ENCODE data around the gene GTF3C6. TPM values are rescaled to one million over a fixed set of nuclear protein-coding genes. Genes with fewer than 3 reads are reported as not detected.

Gene GTF3C6
- total RNA-seq (2013; cell fraction: nucleolus; rRNA removed) = 5.2 and 5.6 TPM in 2 replicates
- total RNA-seq (2014; rRNA removed) = 60.3 and 69.0 TPM in 2 replicates
- 98.0 and 110 TPM in 2 replicates for total RNA-seq (2014; rRNA removed; fragmentation: Illumina TruSeq; extraction: Trizol)
- 92.3 and 95.4 TPM in 2 replicates for total RNA-seq (2021)
- polyA plus RNA-seq (2011; ENCODE audit: low read depth) = 47.3 TPM
- 42.8 and 59.2 TPM in 2 replicates for polyA plus RNA-seq (2011; rRNA removed)
- polyA plus RNA-seq (2011; cell fraction: cytosol; rRNA removed) = 9.5 and 11.8 TPM in 2 replicates
- polyA plus RNA-seq (2011; cell fraction: nucleus; rRNA removed) = 9.0 and 13.8 TPM in 2 replicates
- 61.1 and 82.0 TPM in 2 replicates for polyA plus RNA-seq (2012)
- 129 and 137 TPM in 2 replicates for polyA plus RNA-seq (2014; fragmentation: Illumina TruSeq; extraction: Trizol)
- polyA plus RNA-seq (2014; fragmentation: Nextera tagmentation; extraction: Ambion mirVana) = 100 to 1,000 TPM; 122 to 154 TPM
- polyA plus RNA-seq (2014; rRNA removed) = 67.0 and 72.0 TPM in 2 replicates
- polyA plus RNA-seq (2016; fragmentation: Nextera tagmentation; extraction: Ambion mirVana) = 100 to 1,000 TPM; 256 to 261 TPM
- polyA minus RNA-seq (2011; rRNA and poly(A)+ RNA removed) = 4.5 and 4.8 TPM in 2 replicates
- polyA minus RNA-seq (2011; cell fraction: cytosol; rRNA and poly(A)+ RNA removed) = 5.9 and 10.8 TPM in 2 replicates
- 1.4 and 1.8 TPM in 2 replicates for polyA minus RNA-seq (2011; cell fraction: nucleus; rRNA and poly(A)+ RNA removed)
- Bru-seq, nascent RNA = percentile 84 among the genes with signal in this experiment
- percentile 82 among the genes with signal in this experiment for BruChase-seq, experiment 1, labeled RNA remaining after a 6-hour chase
- BruChase-seq, experiment 2, labeled RNA remaining after a 2-hour chase = percentile 72 among the genes with signal in this experiment
- long read RNA-seq, experiment 1, transcript GTF3C6-201 (6 exons, 952 nt) = major isoform, 115 of 122 reads
- long read RNA-seq, experiment 1, partial matches to known transcripts = 3 of 122 reads
- long read RNA-seq, experiment 1, other reads (novel, unspliced or antisense) = 4 of 122 reads
- long read RNA-seq, experiment 2, transcript GTF3C6-201 (6 exons, 952 nt) = major isoform, 428 of 464 reads
- long read RNA-seq, experiment 2, transcript GTF3C6-202 (6 exons, 800 nt) = minor isoform, 7 of 464 reads
- long read RNA-seq, experiment 2, partial matches to known transcripts = 9 of 464 reads
- long read RNA-seq, experiment 2, other reads (novel, unspliced or antisense) = 20 of 464 reads

GRCh38 chr6:110958329-110959192 is at the start of gene GTF3C6:
TSS of gene GTF3C6 (plus strand) at chr6:110958706. CDS start at chr6:110958770, 64 bp downstream.
- TSS peak; percentile 72 for BruUV-seq (replicated peaks)
- Histone ChIP-seq H3K79me2 (ENCODE audit: control insufficient read depth, insufficient read depth, low read length) (peaks cover 13% of the 10 kb centered on the region), H3K4me3 (peak within 1 kb of the TSS; percentile 98), H3K27me3 (replicated peaks in 1 of 2; ENCODE audit: control insufficient read depth in 2 of 2, insufficient read depth in 2 of 2, low read length in 1 of 2) (no peaks in the 10 kb centered on the region), H2AFZ (ENCODE audit: control insufficient read depth, low read depth, low read length) (peak within 1 kb of the TSS; percentile 99), H3K36me3 (ENCODE audit: control insufficient read depth in 2 of 2, insufficient read depth in 2 of 2, low read length in 1 of 2) (peaks cover 0 to 7% of the 10 kb centered on the region in 2 experiments; a peak in 3 of 4 replicates), H3K9ac (ENCODE audit: control insufficient read depth, insufficient read depth, low read length) (peak within 1 kb of the TSS; percentile 99), H3K9me3 (replicated peaks; ENCODE audit: control insufficient read depth, insufficient read depth, low read length) (no peaks in the 10 kb centered on the region), H4K20me1 (ENCODE audit: control insufficient read depth, insufficient read depth) (no peaks in the 10 kb centered on the region), H3K4me1 (ENCODE audit: control insufficient read depth, insufficient read depth, low read length) (peaks cover 7% of the 10 kb centered on the region), H3K4me2 (ENCODE audit: control insufficient read depth, insufficient read depth) (peak within 1 kb of the TSS; percentile 94), H3K27ac (ENCODE audit: control insufficient read depth, insufficient read depth) (peak within 1 kb of the TSS; percentile 96)
- ChIA-PET SMC1A (ENCODE audit: uncharacterized antibody, unreplicated experiment) (interaction anchor here (0.6 to 2.2 kb wide), 12 partner anchors 12 to 425 kb away, joined by 3 to 8 read pairs (median 4); partner anchors contain the start of gene RPF2), RAD21 (ENCODE audit: unreplicated experiment) (interaction anchor here (0.9 to 3.5 kb wide), 11 partner anchors 9 to 277 kb away, joined by 3 to 12 read pairs (median 4); partner anchors contain the start of genes AMD1, CDK19 and RPF2), CTCF (interaction anchor here (1.0 to 2.3 kb wide), 6 partner anchors 9 to 276 kb away, joined by 3 to 13 read pairs (median 6); partner anchors contain the start of gene RPF2), POLR2A (interaction anchor here (0.5 to 2.2 kb wide), 9 partner anchors 14 to 326 kb away, joined by 3 to 16 read pairs (median 5); partner anchors contain the start of genes AMD1, CDK19, RPF2 and SLC16A10)
- under 1% methylated on average over 70 of the region's 70 CpGs for WGBS (ENCODE audit: insufficient coverage, insufficient replicate concordance, low lambda C conversion rate, missing lambda C conversion rate)
- ATAC-seq = peak; percentile 99
- peak; percentile 94 for FAIRE-seq
- DNase-seq (ENCODE audit: low read depth, low spot score) = peak; percentile 61
- in situ Hi-C loops (cut with MboI) = no loop called here
- intact Hi-C loops (cut with micrococcal nuclease; ENCODE audit: unreplicated experiment) = loop anchor here (5.0 kb wide), 1 partner anchor 141 kb away; the partner anchor contains the start of gene CDK19
- TF ChIP-seq FOS (IDR thresholded peaks at IDR 0.05; ENCODE audit: borderline replicate concordance, extremely low read depth, insufficient read length) = no peak
- peak; percentile 66; the same call in 1 of the 2 replicates for TF ChIP-seq GATAD2B (conservative IDR thresholded peaks at IDR 0.05; ENCODE audit: low read depth)
- peak; percentile 92 for TF ChIP-seq HDGF (IDR thresholded peaks at IDR 0.05)
- TF ChIP-seq E4F1 (IDR thresholded peaks at IDR 0.05; ENCODE audit: borderline replicate concordance, partially characterized antibody) = no peak
- TF ChIP-seq TCF12 (IDR thresholded peaks at IDR 0.05; ENCODE audit: low read depth, low read length) = no peak
- no peak for TF ChIP-seq PBX3 (IDR thresholded peaks at IDR 0.05; ENCODE audit: insufficient replicate concordance, low read depth, low read length)
- no peak for TF ChIP-seq IRF4 (IDR thresholded peaks at IDR 0.05; ENCODE audit: low read depth, low read length)
- TF ChIP-seq FOXK2 (IDR thresholded peaks at IDR 0.05) = no peak
- no peak for TF ChIP-seq NR2C2 (IDR thresholded peaks at IDR 0.05; ENCODE audit: borderline replicate concordance, control insufficient read depth, insufficient read length, low read depth)

Measured in GM12878 (cell line).